SKM-1 (cell line): ENCODE data around the gene PIGX.
A peak's percentile ranks its signal among the peaks of the same experiment; 100 is the strongest.
"Not testable (repeated sequence)": the region's sequence is repeated elsewhere in the genome, so short reads cannot be mapped to it uniquely, and the experiment has no call there.

ENCODE experiments used
- DNase-seq: peaks from one replicate; lab custom pipeline; 2025; ENCODE audit not compliant: unreplicated experiment; lab: John Stamatoyannopoulos, UW

PIGX gene

DNA sequence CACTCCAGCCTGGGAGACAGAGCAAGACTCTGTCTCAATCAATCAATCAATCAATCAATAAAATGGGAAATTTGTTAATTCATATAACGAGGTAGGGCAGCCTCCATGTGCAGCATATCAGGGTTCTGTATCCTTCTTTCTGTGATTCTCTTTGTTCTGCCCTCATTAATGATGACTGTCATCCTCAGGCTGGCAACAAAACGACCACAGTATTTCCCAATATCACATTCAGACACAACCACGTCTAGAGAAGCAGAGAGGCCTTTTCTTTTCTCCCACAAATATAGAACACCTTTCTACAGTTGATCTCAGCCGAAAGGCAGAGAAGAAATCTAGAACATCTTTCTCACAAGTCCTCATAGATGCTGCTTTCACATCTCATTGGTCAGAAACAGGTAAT is 11.4 kb upstream of the PIGX start:
- DNase-seq = peak; percentile 34

DNA sequence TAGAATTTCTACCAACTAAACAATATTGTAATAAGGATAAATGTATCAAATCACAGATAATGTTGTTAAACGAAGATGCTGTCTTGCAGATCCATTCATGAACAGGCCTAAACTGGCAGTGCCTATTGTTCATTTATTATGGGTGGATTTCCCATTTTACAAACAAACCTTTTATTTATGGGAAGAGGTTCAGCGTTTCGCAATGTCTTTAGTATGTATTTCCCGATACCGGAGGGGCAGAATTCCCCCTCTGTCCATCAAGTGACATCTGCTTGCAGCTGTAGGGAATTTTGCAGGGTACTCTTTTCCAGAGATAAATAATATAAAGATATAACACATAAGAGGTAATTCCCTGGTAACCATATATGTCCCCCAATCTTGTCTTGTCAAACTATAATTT is 5.8 kb upstream of the PIGX start:
- no peak for DNase-seq

DNA sequence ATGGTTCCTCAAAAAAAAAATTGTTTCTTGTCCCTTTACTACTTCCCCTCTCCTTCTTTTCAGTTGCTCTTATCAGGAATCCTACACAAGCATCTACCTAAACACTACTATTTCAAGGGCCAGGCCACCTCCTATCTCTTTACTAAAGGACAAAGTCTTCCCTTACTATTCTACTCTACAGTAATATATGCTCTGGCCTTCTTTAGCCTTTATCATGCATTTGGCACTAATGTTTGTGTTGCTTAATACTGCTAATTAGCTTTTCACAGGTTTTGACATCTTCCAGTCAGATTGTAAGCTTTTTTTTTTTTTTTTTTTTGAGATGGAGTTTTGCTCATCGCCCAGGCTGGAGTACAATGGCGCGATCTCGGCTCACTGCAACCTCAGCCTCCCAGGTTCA is 5.4 kb upstream of the PIGX start:
- DNase-seq = no peak

DNA sequence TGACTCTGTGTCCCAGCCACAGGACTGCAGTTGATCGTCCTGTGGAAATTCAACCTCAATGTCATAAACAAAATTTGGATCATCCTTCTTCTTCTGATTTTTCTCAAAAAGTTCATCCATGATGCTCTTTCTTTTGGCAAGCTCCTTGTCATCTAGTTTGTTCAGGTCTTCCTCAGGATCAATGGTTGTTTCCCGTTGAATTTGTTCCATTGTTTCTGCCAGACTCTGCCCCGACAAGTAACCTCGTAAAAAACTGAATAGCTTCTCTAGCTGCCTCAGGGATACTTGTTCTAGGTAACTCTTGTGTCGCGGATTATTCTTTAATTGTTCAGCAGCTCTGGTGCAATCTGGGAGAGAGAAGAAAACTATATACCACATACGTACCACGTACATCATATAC is 4.6 kb upstream of the PIGX start:
- no peak for DNase-seq

DNA sequence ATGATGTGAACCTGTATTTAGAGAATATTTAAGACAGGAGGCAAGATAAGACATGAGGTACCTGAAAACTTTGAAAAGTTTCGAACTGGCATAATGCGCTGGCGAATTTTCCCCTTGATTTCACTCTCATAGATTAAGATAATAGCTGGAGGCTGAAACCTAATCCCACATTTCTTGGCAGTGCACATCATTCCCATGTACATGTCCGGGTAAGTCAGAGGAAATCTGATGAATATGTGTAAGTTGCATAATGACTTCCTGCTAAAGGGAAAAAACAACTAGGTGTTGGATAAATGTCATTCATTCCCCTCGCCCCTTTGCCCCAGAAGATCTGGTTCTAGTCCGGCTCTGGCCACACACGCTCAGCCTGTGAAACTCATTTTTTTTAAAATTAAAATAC is 3.7 kb upstream of the PIGX start:
- no peak for DNase-seq

DNA sequence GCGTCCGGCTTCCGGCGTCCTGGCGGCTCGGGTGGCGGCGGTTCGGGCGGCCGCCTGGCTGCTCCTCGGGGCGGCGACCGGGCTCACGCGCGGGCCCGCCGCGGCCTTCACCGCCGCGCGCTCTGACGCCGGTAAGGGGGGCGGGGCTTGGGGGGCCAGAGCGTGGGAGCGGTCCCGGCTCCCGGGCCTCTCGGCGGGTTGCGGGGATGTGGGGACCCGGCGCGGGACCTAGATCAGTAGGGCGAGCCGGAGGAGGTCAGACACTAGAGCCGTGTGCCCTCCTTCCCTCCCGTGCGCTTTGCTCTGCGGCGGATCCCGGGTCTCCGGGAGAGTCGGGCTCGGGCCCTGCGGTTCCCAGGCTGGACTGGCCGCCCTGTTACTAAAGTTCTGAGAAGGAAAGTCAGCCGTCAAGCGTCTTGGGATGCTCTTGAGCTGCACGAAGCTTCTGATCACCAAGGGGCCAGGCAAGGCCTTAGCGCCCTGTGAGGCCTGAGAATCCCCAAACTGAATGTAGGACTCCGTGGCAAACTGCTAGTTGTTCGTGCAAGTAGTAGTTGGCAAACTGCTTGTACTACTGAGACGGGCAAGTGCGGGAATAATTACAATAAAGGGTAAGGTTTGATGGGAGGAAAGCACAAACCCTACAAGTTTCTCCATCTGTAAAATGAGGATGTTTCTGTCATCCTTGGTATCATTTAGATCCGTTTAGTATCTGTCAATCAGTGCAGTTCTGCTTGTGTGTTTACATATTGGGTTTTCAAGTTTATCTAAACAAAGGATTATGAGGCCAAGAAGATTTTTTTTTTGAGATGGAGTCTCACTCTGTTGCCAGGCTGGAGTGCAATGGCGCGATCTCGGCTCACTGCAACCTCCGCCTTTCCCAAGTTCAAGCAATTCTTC is 587 bp downstream of the PIGX start:
- peak; percentile 31 for DNase-seq

DNA sequence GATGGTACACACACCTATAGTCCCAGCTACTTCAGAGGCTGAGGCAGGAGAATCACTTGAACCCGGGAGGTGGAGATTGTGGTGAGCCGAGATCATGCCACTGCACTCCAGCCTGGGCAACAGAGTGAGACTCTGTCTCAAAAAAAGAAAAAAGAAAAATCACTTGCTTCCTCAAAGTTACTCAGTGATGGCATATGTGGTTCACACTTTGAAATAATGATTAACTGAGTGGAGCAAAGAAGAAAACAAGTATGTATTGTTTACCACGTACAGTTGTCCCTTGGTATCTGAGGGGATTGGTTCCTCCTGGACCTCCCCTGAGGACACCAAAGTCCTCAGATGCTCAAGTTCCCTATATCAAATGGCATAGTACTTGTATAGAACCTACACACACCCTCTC is 5.0 kb downstream of the PIGX start:
- not testable (repeated sequence) for DNase-seq

DNA sequence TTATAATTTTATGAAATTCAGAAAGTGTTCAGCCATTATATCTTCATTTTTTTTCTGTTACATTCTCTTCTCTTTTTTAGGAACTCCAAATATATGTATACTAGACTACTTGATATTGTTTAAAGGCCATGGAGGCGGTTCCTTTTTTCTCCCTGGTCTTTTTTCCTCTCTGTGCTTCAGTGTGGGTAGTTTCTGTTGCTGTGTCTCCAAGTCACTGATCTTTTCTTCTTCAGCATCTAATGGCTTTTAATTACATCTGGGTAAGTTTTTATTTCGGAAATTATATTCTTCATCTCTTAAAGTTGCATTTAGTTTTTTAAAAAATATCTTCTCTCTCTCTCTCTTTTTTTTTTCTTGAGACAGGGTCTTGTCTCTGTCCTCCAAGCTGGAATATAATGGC is 8.9 kb downstream of the PIGX start:
- DNase-seq = no peak

DNA sequence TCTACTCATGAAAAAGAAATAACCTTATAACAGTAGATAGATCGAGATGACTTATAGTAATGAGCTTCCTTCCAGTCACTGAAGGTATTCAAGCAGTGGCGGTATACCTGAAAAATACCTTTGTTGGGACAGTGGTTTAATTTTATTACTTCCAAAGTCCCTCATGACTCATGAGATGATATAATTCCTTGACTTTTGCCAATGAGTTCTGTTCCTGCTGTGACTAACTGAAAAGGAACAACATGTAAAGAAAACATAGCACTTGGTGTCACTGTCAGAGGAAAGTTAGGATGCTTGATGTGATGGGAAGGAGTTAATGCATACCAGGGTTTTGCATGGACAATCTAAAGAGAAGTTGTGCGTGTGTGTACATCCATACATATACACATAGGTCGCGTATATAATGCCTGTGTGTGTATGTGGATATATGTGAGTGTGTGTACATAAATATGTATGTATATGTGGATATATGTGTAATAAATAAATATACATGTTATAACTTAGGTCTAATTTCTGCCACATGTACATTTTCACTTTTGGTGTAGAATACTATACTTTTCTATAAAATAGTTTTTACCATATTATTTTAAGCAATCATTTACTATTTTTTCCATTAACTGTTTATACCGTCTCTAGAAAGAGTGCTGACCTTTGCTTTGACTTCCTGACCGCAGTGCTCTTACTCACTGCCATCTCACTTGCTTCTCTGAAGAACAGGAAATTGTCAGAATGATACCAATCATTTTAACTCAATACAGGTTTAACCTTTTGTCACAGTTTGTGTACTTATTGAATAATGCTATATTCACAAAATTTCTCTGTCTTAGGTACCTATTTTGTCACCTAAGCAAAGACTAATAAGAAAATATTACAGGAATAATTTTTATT is 14.9 kb downstream of the PIGX start:
- no peak for DNase-seq

DNA sequence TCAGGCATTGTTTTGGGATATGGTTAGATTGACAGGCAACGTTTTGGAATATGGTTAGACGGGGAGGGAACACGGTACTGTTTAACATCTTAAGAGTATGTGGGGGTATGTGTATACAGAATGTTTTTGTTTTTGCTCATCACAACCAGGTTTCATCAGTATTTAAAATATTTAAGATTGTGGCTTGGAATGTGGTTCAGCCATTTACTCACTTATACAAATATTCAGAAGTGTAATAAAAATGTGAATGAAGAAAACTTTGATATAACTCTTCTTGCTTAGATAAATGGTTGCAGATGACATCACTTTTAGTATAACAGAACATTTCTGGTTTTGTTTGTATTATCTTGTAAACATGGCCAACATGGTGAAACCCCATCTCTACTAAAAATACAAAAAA is 23.6 kb downstream of the PIGX start:
- no peak for DNase-seq

DNA sequence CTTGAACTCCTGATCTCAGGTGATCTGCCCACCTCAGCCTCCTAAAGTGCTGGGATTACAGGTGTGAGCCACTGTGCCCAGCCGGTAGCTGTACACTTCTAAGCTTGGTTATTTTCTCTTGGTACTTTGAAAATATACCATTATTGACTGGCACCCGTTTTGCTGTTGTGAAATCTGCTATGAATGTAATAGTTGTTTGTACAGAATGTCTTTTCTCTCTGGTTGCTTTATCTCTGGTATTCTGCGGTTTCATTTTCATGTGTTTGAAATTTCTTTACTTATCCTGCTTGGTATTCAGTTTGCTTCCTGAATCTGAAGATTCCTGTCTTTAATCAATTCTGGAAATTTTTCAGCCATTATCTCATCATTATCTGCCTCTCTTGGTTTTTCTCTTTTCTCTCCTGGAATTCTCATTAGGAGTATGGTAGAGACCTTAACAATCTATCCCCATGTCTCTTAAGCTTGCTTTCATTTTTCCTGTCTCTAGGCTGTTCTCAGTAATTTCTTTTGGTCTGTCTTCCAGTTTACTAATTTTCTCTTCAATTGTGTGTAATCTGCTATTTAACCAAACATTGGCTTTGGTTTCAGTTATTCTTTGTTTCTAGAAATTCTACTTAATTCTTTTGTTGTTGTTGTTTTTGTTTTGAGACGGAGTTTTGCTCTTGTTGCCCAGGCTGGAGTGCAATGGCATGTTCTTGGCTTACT is 24.6 kb downstream of the PIGX start:
- DNase-seq = no peak

DNA sequence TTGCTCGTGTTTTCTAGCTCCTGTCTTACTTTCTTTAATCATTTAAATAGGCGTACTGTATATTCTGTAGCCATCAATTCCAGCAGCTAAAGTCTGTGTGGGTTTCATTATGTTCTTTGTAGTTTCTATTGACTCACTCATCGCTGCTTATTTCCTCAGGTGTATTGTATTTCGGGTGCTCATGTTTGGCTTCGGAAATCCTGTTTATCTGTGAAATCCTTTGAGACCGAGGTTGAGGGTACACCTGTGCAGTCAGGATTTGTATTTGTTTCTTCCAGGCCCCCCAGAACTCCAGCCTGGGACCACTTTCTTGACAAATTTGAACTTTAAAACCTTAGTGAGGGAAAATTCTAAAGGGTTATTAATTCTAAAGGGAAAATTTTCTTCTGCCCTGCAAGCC is 25.5 kb downstream of the PIGX start:
- DNase-seq = no peak

DNA sequence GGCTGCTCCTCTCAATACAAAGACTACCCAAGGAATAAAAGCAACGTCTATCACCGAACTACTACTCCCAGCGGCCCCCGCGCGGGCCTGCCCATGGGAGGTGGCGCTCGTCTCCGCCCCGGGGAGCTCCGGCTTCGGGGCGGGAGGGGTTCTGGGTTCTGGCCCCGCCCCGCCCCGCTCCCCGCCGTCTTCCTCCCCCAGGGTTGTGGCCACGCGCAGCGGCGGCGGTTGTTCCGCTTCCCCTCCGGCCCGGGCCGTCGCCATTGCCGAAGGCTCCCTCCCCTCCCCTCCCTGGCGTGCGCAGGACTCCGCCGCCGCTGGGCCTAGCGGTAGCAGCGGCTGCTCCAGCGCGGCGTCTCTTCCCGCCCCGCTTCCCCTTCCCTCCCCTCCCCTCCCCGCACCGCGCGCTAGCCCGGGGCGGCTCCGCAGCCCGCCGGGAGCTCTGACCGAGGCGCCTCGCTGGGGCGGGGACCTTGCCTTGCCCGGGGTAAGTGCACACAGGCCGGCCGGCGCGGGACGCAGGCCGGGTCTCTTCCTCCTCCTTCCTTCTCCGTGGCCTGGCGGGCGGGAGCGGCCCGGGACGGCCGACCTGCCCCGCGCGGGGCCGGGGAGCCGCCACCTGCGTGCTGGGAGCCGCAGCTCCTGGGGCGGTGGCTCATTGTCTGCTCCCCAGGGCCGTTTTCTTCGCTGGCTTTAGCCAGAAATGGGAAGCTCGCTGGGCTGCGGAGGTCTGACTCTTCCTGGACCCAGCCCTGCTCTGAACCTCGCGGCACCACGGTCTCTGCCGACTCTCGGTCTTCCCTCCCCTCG is 27.7 kb downstream of the PIGX start, which contains the start of gene PAK2:
Gene PAK2, plus strand, starts transcription at position 187 of the 810 bp plus-strand sequence. CDS start 42,790 bp downstream, outside the sequence.
- peak; percentile 75 for DNase-seq

DNA sequence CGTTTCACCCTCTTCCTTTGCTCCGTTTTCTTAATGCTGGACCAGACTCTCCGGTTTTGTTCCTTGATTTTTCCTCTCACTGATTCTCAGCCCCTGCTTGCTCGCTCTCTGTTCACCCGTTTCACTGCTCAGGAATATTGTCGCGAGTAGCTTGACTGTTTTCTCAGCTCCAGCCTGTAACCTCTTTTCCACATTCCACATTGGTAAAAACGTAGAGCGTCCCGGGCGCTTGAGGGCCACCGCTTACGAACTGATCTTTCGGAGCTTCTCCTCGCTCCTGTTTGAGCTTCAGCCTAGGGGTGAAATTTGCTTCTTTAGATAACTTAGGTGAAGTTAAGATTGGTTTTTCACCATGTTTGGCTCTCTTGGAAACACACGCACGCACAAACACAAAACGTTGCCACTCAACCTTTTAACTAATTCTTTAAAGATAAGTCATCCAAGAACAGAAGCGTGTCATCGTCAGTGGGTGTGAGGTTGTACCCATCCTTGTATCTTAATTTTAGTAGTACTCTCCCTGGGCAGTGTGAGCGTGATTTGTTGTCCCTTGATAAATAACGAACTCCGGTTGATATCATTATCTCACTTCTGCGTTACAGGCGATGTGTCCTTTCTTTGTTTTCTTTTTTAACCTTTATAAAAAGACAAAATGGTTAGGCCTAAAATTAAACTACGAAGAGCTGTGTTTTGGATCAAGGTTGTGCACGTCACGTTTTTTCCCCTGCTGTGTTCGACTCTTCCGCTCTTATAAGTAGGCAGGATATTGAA is 28.5 kb downstream of the PIGX start:
- no peak for DNase-seq

DNA sequence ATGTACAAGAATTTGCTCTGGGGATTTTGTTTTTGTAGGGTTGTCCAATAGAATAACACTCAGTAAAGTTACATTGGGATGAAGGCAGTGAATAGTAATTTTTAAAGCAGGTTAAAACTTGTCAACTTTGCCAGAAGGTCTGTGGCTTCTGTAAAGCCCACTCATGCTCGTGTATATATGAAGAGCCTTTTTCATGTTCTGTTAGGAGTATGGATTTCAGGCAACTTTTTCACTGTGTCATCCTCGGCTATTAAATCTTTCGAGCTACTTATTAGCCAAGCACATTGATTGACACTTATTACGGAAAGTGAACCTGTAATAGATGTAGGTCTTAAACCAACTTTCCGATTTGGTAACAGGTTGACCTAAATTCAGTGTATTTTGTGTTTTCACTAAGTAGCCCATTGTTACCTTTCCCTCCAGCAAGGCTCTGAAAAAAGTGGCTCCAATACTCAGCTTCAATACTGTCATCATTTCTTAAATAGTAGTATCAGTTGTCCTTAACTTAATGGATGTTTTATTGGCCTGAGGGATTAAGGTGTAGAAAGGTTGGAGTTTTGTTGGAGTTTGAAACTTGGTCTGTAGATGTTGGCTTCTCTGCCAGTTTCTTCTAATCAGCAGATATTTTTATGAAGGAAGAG is 29.2 kb downstream of the PIGX start:
- DNase-seq = no peak

DNA sequence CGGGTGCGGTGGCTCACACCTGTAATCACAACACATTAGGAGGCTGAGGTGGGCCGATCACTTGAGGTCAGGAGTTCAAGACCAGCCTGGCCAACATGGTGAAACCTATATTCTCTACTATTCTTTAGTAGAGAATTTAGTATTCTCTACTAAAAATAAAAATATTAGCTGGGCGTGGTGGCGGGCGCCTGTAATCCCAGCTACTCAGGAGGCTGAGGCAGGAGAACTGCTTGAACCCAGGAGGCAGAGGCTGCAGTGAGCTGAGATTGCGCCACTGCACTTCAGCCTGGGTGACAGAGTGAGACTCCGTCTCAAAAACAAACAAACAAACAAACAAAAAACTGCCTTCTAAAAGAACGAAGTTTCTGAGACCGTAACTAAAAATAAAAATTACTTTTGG is 31.4 kb downstream of the PIGX start:
- not testable (repeated sequence) for DNase-seq

DNA sequence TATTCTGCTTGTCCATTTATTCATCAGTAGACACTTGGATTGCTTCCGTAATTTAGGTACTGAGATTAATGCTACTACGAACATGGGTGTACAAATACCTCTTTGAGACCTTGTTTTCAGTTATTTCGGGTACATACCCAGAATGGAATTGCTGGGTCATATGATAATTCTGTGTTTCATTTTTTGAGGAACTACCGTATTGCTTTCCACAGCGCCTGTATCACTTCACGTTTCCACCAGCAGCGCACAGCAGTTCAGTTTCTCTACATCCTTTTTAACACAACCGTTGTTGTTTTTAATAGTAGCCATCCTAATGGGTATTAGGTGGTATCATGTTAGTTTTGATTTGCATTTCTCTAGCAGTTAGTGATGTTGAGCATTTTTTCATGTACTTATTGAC is 36.9 kb downstream of the PIGX start:
- no peak for DNase-seq

DNA sequence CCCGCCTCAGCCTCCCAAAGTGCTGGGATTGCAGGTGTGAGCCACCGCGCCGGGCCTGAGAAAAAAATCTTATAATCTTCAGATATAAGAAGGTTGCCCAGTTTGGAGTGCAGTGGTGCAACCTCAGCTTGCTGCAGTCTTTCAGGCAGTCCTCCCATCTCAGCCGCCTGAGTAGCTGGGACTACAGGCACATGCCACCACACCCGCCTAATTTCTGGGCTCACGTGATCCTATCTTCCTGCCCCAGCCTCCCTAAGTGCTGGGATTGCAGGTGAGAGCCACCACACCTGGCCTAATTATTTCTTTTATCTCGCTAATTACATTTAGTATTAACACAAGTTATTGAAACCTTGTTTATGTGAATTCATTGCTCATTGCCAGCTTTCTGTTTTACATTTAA is 41.0 kb downstream of the PIGX start:
- no peak for DNase-seq
